Measurements from ENCODE around the gene PARVG.

Gene PARVG

GRCh38 chr22:44180706-44181032, at the start of gene PARVG:
Gene PARVG (plus strand): TSS chr22:44180925. CDS start chr22:44183330, 2,405 bp downstream.
- DNase-seq = peak; percentile 48

GRCh38 chr22:44131412-44131811, 49.3 kb upstream of the PARVG start:
- DNase-seq = no peak

GRCh38 chr22:44131989-44132685, 48.6 kb upstream of the PARVG start:
- no peak for DNase-seq

- no peak for DNase-seq
These were observed 48.0 kb upstream of the PARVG start for GRCh38 chr22:44132724-44133123.

- no peak for DNase-seq
These were observed 47.6 kb upstream of the PARVG start for GRCh38 chr22:44133161-44133560.

GRCh38 chr22:44133901-44134571, 46.7 kb upstream of the PARVG start:
- no peak for DNase-seq

GRCh38 chr22:44136112-44136511, 44.6 kb upstream of the PARVG start:
- DNase-seq = no peak

GRCh38 chr22:44136786-44137185, 43.9 kb upstream of the PARVG start:
- no peak for DNase-seq

- DNase-seq = no peak
These were observed 43.3 kb upstream of the PARVG start for GRCh38 chr22:44137415-44137814.

GRCh38 chr22:44139773-44140172, 41.0 kb upstream of the PARVG start:
- no peak for DNase-seq

- DNase-seq = no peak
These were observed 38.2 kb upstream of the PARVG start for GRCh38 chr22:44142421-44143104.

- DNase-seq = no peak
These were observed 37.6 kb upstream of the PARVG start for GRCh38 chr22:44143105-44143474.

- DNase-seq = no peak
These were observed 37.1 kb upstream of the PARVG start for GRCh38 chr22:44143579-44143978.

GRCh38 chr22:44144046-44144569, 36.6 kb upstream of the PARVG start:
- no peak for DNase-seq

- no peak for DNase-seq
These were observed 35.2 kb upstream of the PARVG start for GRCh38 chr22:44145544-44145943.

GRCh38 chr22:44146088-44146861, 34.5 kb upstream of the PARVG start:
- DNase-seq = no peak

- DNase-seq = no peak
These were observed 33.6 kb upstream of the PARVG start for GRCh38 chr22:44147008-44147645.

GRCh38 chr22:44147821-44148574, 32.7 kb upstream of the PARVG start:
- no peak for DNase-seq

GRCh38 chr22:44151676-44152075, 29.0 kb upstream of the PARVG start:
- DNase-seq = no peak

GRCh38 chr22:44153710-44154109, 27.0 kb upstream of the PARVG start:
- no peak for DNase-seq

- no peak for DNase-seq
These were observed 26.2 kb upstream of the PARVG start for GRCh38 chr22:44154436-44154942.

- DNase-seq = no peak
These were observed 25.6 kb upstream of the PARVG start for GRCh38 chr22:44155115-44155514.

Measured in activated CD4-positive, alpha-beta T cell treated with anti-CD3 and anti-CD28 coated beads, Interleukin-2, amount 50 U/mL, for 1 hour (primary cell).